ENCODE data around the gene GATA2. TPM values are rescaled to one million over a fixed set of nuclear protein-coding genes. Genes with fewer than 3 reads are reported as not detected.

GATA2 gene
- total RNA-seq, 1 experiment from 2014 or later: 74.6 TPM

GRCh38 chr3:128446821-128447220, 46.2 kb downstream of the GATA2 start:
- TF ChIP-seq, protein P1, sequence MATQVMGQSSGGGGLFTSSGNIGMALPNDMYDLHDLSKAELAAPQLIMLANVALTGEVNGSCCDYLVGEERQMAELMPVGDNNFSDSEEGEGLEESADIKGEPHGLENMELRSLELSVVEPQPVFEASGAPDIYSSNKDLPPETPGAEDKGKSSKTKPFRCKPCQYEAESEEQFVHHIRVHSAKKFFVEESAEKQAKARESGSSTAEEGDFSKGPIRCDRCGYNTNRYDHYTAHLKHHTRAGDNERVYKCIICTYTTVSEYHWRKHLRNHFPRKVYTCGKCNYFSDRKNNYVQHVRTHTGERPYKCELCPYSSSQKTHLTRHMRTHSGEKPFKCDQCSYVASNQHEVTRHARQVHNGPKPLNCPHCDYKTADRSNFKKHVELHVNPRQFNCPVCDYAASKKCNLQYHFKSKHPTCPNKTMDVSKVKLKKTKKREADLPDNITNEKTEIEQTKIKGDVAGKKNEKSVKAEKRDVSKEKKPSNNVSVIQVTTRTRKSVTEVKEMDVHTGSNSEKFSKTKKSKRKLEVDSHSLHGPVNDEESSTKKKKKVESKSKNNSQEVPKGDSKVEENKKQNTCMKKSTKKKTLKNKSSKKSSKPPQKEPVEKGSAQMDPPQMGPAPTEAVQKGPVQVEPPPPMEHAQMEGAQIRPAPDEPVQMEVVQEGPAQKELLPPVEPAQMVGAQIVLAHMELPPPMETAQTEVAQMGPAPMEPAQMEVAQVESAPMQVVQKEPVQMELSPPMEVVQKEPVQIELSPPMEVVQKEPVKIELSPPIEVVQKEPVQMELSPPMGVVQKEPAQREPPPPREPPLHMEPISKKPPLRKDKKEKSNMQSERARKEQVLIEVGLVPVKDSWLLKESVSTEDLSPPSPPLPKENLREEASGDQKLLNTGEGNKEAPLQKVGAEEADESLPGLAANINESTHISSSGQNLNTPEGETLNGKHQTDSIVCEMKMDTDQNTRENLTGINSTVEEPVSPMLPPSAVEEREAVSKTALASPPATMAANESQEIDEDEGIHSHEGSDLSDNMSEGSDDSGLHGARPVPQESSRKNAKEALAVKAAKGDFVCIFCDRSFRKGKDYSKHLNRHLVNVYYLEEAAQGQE (IDR thresholded peaks at IDR 0.05; ENCODE audit: insufficient read depth in 1 of 2, low read depth in 2 of 2, low read length in 1 of 2): no peak
- no peak for TF ChIP-seq TCF7L2 (IDR thresholded peaks at IDR 0.05; ENCODE audit: low read depth, low read length)
- TF ChIP-seq SIN3A (IDR thresholded peaks at IDR 0.05; ENCODE audit: borderline replicate concordance, insufficient read depth, low read depth, low read length): no peak
- TF ChIP-seq POLR2AphosphoS5 (IDR thresholded peaks at IDR 0.05; ENCODE audit: low read depth, low read length): no peak
- TF ChIP-seq CTCF (IDR thresholded peaks at IDR 0.05): no peak
- DNase-seq (ENCODE audit: low read depth, low spot score): no peak
- H3K4me1 ChIP-seq (ENCODE audit: control insufficient read depth, insufficient read depth, low read length): no peaks in the 10 kb centered on the region
- CTCF ChIA-PET: no interaction called here
- POLR2A ChIA-PET: no interaction called here
- BruUV-seq (replicated peaks): no TSS peak
- H3K27ac ChIP-seq (ENCODE audit: low read length): no peak overlapping the region
- intact Hi-C loops (cut with micrococcal nuclease; ENCODE audit: unreplicated experiment): no loop called here
- no peak overlapping the region for H3K4me3 ChIP-seq (ENCODE audit: low read depth in 2 of 2, low read length in 2 of 2)
- ATAC-seq: no peak
- in situ Hi-C loops (cut with HindIII; ENCODE audit: low pct_unique_long_range_greater_than_20kb, low sequenced_read_pairs): no loop called here
- H3K27me3 ChIP-seq (ENCODE audit: control insufficient read depth, insufficient read depth, low read length): no peaks in the 10 kb centered on the region
- no peaks in the 10 kb centered on the region for H3K36me3 ChIP-seq (ENCODE audit: control insufficient read depth, insufficient read depth, low read length)
- H3K9me3 ChIP-seq (ENCODE audit: control insufficient read depth, insufficient read depth, low read depth, low read length): no peaks in the 10 kb centered on the region

DNA sequence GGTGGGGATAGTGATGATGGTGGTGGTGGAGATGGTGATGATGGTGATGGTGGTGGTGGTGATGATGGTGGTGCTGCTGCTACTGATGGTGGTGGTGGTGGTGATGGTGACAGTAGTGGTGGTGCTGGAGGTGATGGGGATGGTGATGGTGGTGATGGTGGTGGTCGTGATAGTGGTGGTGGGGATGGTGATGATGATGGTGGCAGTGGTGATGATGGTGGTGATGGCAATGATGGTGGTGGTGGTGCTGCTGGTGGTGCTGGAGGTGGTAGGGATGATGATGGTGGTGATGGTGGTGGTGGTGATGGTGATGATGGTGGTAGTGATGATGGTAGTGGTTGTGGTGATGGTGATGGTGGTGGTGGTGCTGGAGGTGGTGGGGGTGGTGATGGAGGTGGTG, 47.6 kb downstream of the GATA2 start:
- Histone ChIP-seq H3K4me3 (ENCODE audit: low read depth in 2 of 2, low read length in 2 of 2) (no peak overlapping the region), H3K27me3 (ENCODE audit: control insufficient read depth, insufficient read depth, low read length) (no peaks in the 10 kb centered on the region), H3K9me3 (ENCODE audit: control insufficient read depth, insufficient read depth, low read depth, low read length) (no peaks in the 10 kb centered on the region), H3K27ac (ENCODE audit: low read length) (no peak overlapping the region), H3K36me3 (ENCODE audit: control insufficient read depth, insufficient read depth, low read length) (no peaks in the 10 kb centered on the region), H3K4me1 (ENCODE audit: control insufficient read depth, insufficient read depth, low read length) (no peaks in the 10 kb centered on the region)
- in situ Hi-C loops (cut with HindIII; ENCODE audit: low pct_unique_long_range_greater_than_20kb, low sequenced_read_pairs): no loop called here
- ATAC-seq: no peak
- TF ChIP-seq, protein P1 (IDR thresholded peaks at IDR 0.05; ENCODE audit: insufficient read depth in 1 of 2, low read depth in 2 of 2, low read length in 1 of 2): no peak
- TF ChIP-seq TCF7L2 (IDR thresholded peaks at IDR 0.05; ENCODE audit: low read depth, low read length) (no peak), SIN3A (IDR thresholded peaks at IDR 0.05; ENCODE audit: borderline replicate concordance, insufficient read depth, low read depth, low read length) (no peak), CTCF (IDR thresholded peaks at IDR 0.05) (no peak), POLR2AphosphoS5 (IDR thresholded peaks at IDR 0.05; ENCODE audit: low read depth, low read length) (no peak)
- no peak for DNase-seq (ENCODE audit: low read depth, low spot score)
- ChIA-PET POLR2A (no interaction called here), CTCF (no interaction called here)
- intact Hi-C loops (cut with micrococcal nuclease; ENCODE audit: unreplicated experiment): no loop called here
- BruUV-seq (replicated peaks): no TSS peak

Data from Panc1 (cell line).